Inflammatory macrophage (primary cell): ENCODE results near the gene LRFN3.
"Not testable (repeated sequence)": the region's sequence is repeated elsewhere in the genome, so short reads cannot be mapped to it uniquely, and the experiment has no call there.

Experiments
- DNase-seq, 2 donors: peaks; one replicate each; pipeline ENCODE4 v3.0.0-alpha.2; 2020 to 2022
- total RNA-seq, 18 experiments: gene quantifications; one replicate each; lab custom pipeline; 2026; ENCODE audit warnings: mixed read lengths in 6 of 18, inconsistent platforms in 2 of 18; lab: John Stamatoyannopoulos, UW

The LRFN3 gene
- total RNA-seq, result 0.13 to 1.4 (median 0.40) reads per million in 18 experiments

DNA sequence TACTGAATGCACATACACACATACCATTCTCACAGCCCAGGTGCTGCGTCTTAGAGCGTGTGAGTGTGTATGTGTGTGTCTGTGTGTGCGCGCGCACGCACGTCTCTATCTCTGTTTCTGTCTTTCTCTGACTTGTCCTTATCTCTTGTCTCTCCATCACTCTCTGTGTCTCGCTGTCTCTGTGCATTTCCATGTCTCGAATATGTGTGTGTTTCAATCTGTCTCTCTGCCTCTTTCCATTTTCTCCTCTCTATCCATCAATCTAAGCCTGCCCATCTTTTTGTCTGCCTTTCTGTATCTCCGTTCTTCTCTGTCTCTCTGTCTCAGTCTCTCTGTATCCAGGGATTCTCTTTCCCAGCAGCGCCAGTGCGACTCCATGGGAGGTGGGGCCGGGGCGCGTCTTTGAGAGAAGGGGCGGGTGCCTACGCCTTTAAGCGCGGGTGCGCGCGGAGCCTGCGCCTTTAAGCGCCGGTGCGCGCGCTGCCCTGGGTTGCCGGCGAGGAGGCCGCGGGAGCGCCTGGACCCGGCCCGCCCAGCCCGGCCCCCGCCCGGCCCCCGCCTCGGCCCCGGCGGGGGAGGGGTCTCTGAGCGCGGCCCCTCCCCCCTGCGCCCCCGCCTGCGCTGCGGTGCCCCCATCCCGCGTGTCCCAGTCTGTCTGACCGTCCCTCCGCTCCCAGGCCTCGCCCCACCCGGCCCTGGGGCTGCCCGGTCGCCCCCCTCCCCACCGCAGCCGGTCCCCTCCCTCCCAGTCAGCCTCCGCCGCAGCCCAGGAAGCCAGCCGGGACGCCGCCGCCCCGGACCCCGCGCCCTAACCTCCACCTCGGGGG is at the start of gene LRFN3:
TSS of gene LRFN3 (plus strand) at position 464 of the 827 bp plus-strand sequence. CDS start 3,052 bp downstream, outside the sequence.
- DNase-seq, result peak in 1 of 2 donors; percentile 22

DNA sequence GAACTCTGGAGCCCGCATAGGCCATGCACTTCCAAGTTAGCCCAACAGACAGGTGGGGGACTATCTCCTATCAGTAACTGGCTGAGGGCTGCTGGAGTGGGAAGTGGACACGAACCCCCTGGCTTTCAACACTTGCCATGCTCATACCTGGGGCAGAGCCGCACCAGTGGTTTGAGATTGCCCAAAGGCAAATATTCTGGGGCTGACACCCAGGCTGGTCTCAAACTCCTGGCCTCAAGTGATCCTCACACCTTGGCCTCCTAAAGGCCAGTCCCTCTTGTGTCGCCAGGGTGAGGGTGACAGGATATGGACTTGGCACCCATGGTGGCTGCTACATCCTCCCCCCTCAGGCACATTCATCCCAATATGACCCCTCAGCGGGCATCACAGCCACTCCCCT is 49.0 kb upstream of the LRFN3 start:
- DNase-seq, result no peak

GRCh38 chr19:35888398-35888797 is 47.8 kb upstream of the LRFN3 start:
- DNase-seq, result no peak

DNA sequence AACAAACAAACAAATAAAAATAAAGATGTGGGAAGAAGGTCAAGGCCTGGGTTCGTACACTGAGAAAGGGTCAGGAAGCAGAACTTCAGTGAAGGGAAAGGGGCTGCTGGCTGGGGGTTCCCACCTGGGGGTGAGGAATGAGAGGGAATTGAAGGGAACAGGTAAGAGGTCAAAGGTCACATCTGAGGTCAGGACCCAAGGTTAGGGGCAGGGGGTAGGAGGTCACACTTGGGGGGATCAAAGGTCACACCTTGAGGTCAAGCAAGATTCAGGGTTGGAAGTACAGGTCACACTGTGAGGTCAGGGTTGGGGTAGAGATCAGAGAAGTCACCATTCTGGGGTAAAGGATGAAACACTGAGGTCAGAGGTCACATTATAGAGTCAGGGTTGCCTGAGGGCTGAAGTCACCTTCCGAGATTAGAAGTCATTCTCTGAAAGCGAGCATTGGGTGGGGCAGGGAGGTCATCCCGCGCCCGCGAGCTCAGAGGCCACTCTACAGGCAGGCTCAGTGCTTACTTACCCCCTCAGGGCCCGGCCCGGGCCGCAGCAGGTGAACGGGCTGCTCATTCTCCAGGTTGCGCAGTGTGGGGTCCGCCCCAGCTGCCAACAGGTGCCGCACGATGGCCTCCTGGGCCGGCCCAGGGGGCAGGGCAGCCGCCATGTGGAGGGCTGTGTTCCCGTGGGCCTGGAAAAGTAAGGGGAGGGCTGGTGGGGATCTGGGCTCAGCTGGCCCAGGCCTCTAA is 46.6 kb upstream of the LRFN3 start:
- DNase-seq, result no peak

DNA sequence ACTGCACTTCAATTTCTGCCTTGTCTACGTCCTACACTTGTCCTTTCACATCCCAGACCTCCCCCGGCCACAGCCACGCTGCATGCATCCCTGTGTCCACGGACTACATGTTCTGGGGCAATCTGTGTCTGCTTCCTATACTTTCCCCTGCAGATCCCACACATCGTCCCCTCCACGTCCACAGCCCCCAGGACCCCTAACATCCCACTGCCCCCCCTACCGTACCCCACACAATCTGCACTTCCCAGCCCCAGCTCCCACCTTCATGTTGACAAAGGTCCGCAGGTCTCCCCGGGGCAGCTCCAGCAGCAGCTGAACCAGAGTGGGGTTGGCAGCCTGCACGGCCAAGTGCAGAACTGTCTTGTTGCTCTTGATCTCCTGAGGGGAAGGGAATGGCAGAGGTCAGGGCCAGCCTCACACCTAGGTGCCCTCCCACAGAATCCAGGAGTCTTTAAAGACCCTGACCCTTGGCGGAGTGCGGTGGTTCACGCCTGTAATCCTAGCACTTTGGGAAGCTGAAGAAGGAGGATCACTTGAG is 46.0 kb upstream of the LRFN3 start:
- no peak for DNase-seq

- DNase-seq, result not testable (repeated sequence)
Observed at GRCh38 chr19:35891819-35892218, 44.4 kb upstream of the LRFN3 start.

- no peak for DNase-seq
Observed at GRCh38 chr19:35894342-35894741, 41.8 kb upstream of the LRFN3 start.

DNA sequence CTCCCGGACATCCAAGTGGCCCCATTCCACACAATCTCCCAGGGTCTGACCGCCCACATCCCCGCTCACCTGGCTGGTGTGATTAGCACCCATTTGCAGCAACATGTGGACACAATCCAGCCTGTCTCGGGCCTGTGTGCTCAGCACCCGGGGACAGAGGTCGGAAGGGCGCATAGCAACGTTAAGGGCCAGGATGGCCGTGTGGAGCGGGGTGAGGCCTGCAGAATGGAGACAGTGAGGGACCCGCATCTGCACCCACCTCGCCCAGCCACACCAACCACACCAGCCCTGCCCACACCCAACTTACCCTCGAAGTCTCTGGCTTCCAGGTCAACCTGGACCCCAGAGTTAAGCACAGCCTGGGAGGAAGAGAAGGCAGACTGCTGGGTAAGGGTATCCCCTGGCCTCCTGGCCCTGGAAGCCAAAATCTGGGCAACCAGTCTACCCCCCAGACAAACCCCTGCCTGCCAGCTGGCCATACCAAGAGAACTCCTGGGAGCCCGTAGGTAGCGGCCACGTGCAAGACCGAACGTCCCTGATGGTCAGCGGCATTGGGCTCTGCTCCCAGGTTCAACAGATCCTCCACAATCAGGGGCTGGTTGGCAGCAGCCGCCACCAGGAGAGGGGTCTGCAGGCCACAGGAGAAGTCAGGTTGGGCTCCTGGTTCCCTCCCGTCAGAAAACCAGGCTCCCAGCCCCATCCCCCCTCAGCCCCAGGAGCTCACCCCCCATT is 40.1 kb upstream of the LRFN3 start:
- no peak for DNase-seq

GRCh38 chr19:35896643-35897040 is 39.5 kb upstream of the LRFN3 start:
- DNase-seq, result no peak

DNA sequence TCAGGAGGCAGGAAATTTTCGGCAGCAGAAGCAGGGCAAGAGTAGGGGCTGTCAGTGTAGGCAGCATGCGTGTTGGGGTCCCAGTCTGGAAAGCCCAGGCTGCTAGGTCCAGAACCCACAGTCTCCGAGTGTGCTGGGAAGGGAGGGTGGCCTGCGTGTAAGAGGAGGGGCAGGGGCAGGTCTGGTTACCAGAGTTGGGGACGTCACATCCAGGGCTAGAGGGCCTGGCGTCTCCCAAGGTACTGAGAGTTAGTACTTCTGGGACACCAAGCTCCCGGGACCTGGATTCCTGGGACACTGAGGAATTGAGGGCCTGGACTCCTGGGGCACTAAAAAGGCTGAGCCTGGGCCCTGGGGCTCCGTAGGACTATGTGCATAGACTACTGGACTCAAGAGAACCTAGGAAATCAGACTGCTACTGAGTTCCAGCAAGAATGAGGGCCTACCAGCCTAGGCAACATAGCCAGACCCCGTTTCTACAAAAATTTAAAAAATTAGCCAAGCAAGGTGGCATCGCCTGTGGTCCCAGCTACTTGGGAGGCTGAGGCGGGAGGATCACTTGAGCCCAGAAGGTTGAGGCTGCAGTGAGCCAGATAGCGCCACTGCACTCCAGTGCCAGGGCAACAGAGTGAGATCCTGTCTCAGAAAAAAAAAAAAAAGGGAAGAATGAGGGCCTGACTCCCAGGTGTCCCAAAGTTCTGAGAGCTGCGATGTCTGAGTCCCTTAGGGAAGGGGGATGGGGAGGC is 38.3 kb upstream of the LRFN3 start:
- DNase-seq, result no peak

- no peak for DNase-seq
Observed at GRCh38 chr19:35898499-35898809, 37.7 kb upstream of the LRFN3 start.

GRCh38 chr19:35899547-35900214 is 36.5 kb upstream of the LRFN3 start:
- peak; percentile 88 to 91 for DNase-seq

DNA sequence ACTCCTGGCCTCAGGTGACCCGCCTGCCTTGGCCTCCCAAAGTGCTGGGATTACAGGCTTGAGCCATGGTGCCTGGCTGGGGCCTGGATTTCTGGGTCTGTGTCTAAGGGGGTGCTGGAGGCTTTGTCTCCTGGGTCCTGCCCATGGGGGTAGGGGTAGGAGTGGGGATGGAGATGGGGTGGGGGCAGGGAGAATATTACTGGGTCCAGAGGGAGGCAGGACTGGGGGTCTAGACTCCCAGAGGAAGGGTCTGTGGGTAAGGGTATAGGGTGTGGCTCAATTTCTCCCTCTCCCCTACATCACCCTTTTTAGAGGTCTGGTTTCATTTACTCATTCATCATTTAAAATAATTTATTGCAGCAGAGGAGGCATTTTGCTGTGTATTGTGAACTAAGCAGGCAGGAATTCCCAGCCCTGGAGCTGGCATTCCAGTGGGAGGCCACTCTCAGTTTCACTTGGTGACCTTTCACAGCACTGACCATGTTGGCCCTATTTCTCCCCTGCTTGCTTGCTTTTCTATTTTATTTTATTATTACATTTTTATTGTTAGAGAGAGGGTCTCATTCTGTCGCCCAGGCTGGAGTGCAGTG is 35.0 kb upstream of the LRFN3 start:
- DNase-seq, result no peak

DNA sequence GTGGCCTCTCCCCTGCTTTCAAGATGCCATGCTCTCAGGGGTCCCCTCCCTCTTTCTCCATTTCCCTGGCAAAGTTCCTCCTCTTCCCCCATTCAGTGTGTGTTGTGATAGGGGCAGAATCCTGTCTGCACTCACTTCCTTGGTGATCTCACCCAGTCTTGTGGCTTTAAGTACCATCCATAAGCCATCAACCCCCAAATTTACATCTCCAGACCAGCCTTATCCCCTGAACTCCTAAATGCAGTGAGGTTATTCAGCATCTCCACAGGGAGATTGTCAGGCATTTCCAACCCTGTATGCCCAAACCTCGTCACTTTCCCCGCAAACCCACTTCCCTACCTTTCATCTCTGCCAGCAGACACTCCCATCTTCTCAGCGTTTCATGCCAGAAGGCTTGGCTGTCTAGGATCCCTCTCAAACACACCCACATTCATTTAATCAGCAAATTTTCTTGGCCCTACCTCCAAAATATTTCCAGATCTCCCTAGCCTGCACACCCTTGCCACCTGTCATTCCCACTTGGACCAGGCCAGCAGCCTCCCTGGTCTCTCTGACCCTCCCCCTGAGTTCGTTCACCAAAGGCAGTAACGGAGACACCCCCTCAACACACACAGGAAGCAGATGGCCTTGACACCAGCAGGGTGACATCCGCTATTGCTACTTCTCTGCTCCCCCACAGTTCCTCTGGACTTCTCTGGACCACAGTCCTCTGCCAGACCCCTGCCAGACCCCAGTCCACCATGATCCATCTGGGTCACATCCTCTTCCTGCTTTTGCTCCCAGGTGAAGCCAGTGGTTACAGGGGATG is 34.1 kb upstream of the LRFN3 start, which contains the start of gene HCST:
TSS of gene HCST (plus strand) at position 676 of the 808 bp plus-strand sequence. CDS start at position 741, 65 bp downstream.
- peak; percentile 64 to 82 for DNase-seq

- DNase-seq, result no peak
Observed at GRCh38 chr19:35902870-35903475, 33.2 kb upstream of the LRFN3 start.

DNA sequence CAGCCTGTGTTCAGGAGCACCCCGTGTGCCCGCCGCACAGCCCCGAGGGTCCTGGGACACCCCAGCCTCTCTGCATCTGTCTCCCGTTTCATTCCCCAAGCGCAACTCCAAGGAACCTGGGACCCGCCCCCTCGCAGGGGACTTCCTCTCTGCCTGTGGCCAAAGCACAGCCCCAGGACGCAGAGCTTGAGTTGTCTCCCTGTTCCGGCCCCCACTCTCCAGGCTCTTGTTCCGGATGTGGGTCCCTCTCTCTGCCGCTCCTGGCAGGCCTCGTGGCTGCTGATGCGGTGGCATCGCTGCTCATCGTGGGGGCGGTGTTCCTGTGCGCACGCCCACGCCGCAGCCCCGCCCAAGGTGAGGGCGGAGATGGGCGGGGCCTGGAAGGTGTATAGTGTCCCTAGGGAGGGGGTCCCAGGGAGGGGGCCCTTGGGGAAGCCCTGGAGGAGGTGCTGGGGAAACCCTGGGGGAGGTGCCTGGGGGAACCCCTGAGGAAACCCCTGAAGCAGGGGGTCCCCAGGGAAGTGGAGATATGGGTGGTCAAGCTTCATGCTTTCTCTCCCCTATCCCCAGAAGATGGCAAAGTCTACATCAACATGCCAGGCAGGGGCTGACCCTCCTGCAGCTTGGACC is 32.5 kb upstream of the LRFN3 start:
- DNase-seq, result peak; percentile 95 to 100

DNA sequence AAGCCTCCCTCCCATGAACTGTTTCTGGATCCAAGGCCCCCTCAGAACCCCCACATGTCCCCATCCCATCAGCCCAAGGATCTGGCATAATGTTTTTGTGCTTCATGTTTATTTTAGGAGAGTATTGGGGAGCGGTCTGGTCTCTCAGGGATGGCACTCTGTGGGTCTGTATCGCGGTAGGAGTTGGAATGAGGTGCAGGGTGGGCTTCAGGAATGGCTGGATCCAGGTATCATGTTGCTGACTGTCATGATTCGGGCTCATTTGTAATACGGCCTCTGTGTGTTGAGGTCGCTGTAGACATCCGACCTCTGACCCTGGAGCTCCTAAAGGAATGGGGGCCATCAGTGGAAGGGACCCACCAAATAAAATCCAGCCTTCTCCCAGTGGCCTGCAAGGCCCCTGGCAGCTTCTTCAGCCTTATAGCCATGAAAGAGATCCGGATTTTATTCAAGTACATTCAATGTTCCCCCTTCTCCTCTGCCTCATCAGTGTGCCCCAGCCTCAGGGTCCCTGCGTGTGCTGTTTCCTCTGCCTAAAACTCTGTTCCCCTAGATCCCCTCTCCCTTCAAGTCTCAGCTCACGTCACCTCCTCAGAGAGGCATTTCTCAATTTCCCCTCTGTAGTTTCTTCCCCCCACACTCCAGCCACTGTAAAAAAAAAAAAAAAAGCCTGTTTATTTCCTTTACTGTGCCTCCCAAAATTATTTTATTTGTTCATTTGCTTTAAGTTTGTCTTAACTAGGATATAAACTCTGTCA is 31.7 kb upstream of the LRFN3 start:
- peak; percentile 69 to 73 for DNase-seq

DNA sequence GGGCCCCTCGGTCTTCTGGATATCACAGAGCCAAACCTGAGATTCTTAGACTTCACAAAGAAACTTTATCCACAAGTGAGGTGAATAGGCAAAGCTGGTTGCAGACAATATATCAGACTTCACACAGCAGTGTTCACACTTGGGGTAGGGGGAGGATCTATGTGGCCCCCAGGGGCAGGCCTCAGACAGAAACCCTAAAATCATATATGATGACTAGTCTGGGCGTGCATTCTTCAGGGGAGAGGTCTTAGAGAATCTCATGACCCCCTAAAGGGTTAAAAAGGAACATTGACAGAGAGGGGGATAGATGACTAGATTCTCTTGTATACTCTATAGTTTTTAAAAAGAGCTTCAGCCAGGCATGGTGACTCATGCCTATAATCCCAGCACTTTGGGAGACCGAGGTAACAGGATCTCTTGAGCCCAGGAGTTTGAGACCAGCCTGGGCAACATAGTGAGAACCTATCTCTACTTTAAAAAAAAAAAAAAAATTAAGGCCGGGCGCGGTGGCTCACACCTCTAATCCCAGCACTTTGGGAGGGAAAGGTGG is 30.9 kb upstream of the LRFN3 start:
- DNase-seq, result no peak
